Frontal cortex (tissue), 4 donors: ENCODE results near the gene TLL2. TPM values are rescaled to one million over a fixed set of nuclear protein-coding genes. Genes with fewer than 3 reads are reported as not detected.

Source experiments
- DNase-seq, 2 donors: peaks; one replicate each; pipeline ENCODE4 v3.0.0; 2012; ENCODE audit warnings: low spot score in 2 of 2
- FAIRE-seq: peaks from 2 replicates; lab custom pipeline; 2012; peaks lifted over from hg19 to GRCh38; lab: Jason Lieb, UNC
- total RNA-seq: library from RNA; depleted of rRNA; stranded (reverse); fragments of >200 nt; gene quantifications from one replicate; pipeline ENCODE4 v1.2.3, GENCODE V29; 2014
- donor health status: control.
- donor health status: control.
- donor health status: control.

The TLL2 gene
- total RNA-seq, 1 donor from 2014 or later, result 0.82 TPM

DNA sequence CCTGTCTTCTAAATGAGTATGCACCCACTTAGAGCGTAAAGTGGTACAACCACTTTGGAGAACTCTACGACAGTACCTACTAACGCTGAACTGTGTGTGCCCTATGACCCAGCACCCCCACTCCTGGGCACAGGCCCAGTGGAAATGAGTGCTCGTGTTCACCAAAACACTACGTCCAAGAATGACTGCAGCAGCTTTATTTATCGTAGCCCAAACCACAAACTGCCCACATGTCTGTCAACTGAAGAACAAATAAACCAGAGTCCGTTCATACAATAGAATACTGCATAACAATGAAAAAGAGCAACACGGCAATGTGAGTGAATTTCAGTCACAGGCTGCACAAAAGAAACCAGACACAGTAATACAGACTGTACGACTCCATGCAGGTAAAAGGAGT lies 35.4 kb downstream of the TLL2 start:
- FAIRE-seq, result no peak
- no peak for DNase-seq

- no peak for DNase-seq
- no peak for FAIRE-seq
Measured at GRCh38 chr10:96473866-96474265, 39.9 kb downstream of the TLL2 start.

DNA sequence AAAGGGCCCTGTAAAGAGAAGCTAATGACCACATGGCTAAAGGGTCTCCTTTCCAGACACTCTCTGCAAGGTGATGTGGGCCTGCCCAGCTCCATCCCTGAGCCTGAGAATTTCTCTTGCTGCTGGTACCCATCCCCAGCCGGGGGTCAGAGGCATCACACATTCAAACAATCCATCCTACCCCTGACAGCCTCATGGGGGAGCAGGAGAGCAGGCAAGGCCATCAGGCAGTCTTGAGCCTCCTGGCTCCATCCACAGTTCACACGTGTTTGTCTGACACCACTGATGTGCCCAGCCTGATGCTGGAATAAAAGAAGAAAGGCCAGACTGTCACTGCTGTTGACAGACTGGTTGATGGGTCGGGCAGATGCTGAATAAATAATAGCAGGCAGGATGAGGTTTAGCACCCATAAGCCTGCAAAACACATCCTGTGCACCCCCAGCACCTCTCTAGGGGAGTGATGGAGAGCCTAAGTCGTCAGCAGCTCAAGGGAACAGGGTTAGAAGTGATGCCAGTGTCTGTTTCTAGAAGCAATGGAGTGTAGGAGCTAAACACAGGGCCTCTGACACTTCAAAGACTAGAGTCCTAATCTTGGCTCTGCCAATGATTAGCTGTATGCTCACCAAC lies 43.5 kb downstream of the TLL2 start:
- peak; percentile 41 to 51 for DNase-seq
- FAIRE-seq, result no peak

DNA sequence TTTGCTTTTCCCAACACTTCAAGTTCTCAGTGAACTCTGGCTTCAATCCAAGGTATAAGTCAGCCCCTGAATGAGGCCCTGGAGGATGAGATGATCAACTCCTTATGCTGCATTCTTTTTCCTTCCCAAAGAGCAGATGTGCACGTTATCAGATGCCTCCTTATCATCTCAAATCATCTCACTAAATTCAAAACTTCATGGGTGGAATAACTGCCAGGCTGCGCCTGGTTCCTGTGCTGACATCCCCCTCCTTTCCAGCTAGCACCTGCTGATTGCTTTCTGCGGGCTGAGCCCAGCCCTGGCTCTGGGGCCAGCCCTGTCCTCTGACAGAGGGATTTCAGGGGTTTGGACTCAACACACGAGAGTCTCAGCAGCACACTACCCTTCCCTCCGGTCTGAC lies 44.9 kb downstream of the TLL2 start:
- no peak for DNase-seq
- FAIRE-seq, result no peak

GRCh38 chr10:96465599-96465998 lies 48.1 kb downstream of the TLL2 start:
- DNase-seq (no peak), FAIRE-seq (no peak)

DNA sequence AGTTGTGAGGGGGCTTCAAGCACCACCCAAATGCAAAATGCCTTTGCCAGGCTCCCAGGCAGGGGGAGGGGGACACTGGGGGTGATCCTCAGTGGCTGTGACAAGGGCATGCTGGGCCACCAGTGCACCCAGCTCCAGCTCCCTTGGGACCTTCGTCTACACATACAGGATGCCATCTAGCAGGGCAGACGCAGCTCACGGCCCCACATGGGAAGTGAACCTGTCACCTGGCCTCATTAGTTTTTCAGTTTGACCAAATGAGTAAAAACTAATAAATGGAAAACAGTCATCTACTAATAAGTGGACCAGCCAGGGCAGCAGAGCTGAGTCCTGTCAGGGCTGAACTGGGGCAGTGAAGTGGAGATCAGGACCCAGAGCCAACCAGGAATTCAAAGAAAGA lies 50.2 kb downstream of the TLL2 start:
- DNase-seq (no peak), FAIRE-seq (no peak)

- no peak for FAIRE-seq
- no peak for DNase-seq
Measured at GRCh38 chr10:96462606-96463151, 51.0 kb downstream of the TLL2 start.

DNA sequence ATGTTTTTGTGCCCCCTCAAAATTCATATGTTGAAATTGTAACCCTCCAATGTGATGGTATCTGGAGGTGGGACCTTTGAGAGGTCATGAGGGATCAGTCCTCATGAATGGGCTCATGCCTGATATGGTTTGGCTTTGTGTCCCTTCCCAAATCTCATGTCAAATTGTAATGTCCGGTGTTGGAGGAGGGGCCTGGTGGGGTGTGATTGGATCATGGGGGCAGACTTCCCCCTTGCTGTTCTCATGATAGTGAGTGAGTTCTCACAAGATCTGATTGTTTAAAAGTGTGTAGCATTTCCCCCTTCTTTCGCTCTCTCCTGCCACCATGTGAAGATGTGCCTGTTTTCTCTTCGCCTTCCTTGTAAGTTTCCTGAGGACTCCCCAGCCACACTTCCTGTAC lies 53.4 kb downstream of the TLL2 start:
- DNase-seq (no peak), FAIRE-seq (no peak)

DNA sequence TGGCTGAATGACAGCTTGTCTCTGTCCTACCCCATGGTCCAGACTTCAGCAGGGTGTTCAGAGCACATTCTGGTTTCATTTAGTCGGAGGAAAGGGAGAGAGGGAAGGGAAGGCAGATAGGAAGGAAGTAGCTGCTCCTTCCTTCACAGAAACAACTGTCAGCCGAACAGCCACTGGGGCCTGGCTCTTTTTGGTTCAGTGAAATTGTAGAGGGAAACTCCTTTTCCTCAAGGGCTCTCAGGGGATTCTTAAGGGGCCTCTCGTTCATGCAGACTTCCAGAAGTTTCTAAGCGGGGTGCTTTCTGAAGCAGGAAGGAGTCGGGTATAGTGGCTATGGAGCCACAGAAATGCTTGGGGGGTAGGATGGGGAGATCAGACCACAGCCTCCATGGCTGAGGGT lies 56.4 kb downstream of the TLL2 start:
- no peak for FAIRE-seq
- no peak for DNase-seq

- FAIRE-seq, result no peak
- no peak for DNase-seq
Measured at GRCh38 chr10:96456296-96456840, 57.4 kb downstream of the TLL2 start.

- no peak for FAIRE-seq
- DNase-seq, result no peak
Measured at GRCh38 chr10:96453856-96454583, 59.7 kb downstream of the TLL2 start.

DNA sequence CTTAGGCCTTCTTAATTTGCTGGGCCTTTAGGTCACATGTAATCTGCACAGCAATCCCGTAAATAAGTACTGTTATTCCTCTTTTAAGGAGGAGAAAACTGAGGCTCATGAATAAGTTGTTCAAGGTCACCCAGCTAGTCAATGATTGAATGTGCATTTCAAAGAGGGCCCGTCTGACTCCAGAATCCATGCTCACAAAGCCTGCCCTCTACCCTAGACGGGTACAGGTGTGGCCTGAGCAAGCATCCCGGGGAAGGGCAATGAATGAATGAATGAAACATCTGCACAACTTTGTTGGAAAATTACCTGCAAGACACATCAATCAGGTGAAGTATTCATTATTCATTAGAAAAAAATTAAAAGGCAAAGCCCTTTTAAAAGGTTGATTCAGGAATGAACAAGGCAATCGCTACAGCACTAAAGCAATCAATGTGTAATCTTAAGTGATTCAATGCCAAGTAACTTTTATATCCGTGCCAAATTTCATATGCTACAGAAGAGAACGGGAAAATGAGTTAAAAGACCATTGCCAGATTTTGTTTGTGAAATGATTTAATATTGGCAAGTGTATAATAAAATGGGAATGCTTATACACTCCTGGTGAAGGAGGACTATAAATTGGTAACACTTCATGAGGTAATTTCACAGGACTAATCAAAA lies 61.1 kb downstream of the TLL2 start:
- no peak for FAIRE-seq
- DNase-seq, result no peak

DNA sequence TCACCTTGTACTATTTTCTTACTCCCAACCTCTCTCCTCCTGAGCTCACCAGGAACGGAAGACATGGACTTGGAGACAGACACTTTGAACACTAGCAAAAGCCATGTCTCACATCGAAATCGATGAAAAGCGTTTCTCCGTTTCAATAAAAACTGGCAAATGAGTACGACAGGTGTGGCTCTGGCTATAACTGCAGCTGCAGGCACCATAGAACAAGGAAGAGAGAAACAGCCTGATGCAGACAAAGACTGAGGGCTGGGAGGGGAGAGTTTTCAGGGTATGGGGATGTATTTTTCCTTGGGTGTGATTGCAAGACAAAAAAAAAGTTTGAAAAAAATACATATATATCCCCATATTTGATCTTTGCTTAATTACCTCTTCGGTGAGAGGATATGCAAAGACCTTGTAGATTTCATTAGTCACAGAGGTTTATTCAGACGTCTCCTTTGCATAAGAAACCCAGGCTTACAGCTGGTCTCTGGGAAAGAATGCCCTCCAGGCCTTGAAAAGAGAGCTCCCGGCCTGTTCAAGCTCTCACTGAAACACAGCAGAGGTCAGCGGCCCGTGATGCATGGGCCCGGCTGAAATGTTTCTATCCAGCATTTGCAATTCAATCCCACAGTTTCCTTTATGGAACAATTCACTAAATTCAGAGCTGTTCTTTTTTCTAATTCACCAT lies 63.1 kb downstream of the TLL2 start:
- DNase-seq (no peak), FAIRE-seq (no peak)

DNA sequence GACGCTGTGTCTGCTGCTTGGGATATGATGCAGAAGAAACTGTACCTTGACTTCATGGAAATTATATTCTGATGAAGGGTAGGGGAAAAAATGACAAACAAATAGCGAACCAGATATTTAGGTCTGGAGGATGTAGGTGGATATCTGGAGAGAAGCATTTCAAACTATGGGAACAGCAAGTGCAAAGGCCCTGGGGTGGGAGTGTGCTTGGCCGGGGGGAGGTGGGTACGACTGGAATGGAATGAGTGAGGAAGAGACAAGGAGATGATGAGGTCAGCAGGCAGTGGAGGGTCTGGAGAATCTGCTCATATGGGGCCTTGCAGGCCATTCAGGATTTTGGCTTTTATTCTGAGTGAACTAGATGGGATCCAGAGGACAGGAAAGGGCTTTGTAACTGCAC lies 65.2 kb downstream of the TLL2 start:
- DNase-seq (no peak), FAIRE-seq (no peak)

DNA sequence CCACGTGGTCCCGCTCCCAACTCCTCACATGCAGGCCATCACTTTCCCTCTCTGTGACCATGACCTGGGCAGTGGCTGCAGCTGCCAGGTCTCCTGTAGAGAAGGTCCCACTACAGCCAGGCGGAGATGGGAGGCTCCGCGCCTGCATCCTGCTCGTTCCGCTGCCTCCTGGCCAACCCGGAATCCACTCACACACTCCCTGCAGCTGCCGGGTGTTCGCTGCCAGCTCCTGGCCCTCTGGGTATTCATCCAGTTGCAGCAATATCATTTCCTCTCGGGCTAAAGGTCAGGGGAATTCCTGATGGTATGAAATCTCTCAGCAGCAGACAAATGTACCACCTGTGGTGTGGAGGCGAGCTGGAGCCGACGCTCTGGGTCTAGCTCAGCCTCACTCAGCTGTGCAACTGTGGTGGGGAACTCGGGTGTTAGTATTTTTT lies 65.7 kb downstream of the TLL2 start:
- FAIRE-seq (no peak), DNase-seq (no peak)

DNA sequence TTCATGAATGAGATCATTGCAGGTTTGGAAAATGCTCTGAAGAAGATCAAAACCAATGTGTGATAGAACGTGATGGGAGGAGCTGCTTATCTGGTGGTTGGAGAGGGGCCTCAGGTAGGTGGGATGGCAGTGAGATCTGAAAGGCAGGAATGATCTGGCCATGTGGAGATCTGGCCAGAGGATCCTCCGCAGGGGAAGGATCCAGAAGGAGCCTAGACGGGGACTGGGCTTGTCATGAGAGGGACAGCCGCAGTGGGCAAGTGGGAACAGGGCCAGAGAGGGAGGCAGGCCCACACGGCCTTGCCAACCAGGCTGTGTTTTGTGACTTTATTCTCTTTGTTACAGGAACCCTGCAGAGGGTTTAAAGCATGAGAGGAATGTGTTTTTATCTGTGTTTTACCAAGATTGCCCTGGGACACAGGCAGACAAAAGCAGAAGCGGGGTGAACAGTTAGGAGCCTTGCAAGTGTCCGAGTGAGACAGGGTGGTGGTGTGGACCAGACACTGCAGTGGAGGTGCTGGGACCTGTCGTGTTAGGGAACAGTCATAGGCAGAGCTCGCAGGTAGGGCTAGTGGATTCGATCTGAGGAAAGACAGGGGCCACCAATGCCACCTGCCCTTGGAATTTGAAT lies 66.6 kb downstream of the TLL2 start:
- FAIRE-seq (no peak), DNase-seq (no peak)

GRCh38 chr10:96441987-96442643 lies 71.6 kb downstream of the TLL2 start:
- no peak for DNase-seq
- FAIRE-seq, result no peak

DNA sequence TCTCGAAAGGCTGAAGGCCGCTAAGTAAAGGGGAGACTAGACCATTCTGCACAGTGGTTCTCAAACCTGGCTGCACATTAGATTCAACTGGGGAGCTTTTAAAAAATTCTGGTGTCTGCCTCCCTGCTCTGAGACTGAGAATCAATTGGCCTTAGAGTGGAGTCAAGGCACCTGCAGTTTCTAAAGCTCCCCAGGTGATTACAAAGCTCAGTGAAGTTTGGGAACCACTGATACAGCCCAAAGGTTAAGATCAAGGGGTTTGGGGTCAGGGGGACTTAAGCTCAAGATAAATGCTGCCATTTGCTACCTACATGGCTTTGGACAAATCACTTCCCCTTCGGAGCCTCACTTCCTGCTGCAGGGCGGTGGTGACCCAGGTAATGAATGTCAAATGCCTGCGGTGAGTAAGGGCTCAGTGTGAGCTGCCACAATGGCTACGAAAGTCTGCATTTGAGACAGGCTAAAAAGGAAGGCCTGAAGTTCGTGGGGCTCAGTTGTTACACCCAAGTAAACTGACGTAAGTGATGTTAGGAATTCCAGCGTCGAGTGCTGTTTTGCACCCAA lies 72.3 kb downstream of the TLL2 start:
- DNase-seq (no peak), FAIRE-seq (no peak)
